Measurements from ENCODE around the gene CWC15. TPM values are rescaled to one million over a fixed set of nuclear protein-coding genes. Genes with fewer than 3 reads are reported as not detected.

The CWC15 gene
- polyA plus RNA-seq, 1 donor (not counting 4 experiments of a cell fraction or from before 2014, with no cell fraction given): 56.3 TPM

DNA sequence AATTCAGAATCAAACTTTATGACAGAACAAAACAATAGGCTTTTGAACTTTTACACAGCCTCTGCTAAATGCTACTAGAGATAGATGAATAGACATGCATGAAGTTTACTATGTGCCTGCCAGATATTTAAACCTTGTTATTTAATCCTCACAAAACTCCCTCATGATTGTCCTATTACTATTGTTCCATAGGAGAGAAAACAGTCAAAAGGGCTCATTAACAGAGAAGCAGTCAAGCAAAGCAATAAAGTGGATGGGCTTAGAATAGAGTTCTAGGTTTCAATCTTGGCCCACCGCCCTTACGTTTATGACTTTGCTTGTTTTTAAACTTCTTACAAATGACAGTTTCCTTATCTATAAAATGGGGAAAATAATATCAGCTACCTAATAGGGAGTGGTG, 12.9 kb downstream of the CWC15 start:
- no peak for FAIRE-seq
- Histone ChIP-seq H3K4me3 (ENCODE audit: control insufficient read depth in 2 of 3, extremely low read depth in 1 of 3, insufficient read depth in 2 of 3, low read depth in 1 of 3, low read length in 3 of 3) (no peak overlapping the region), H4K20me1 (ENCODE audit: control insufficient read depth, extremely low read depth, insufficient read depth, low read length) (no peaks in the 10 kb centered on the region), H3K27ac (ENCODE audit: control insufficient read depth, insufficient read depth, low read length) (no peak overlapping the region), H3K4me2 (ENCODE audit: control insufficient read depth, extremely low read depth, insufficient read depth, low read depth, low read length) (no peak overlapping the region), H3K9ac (ENCODE audit: control insufficient read depth, extremely low read depth, insufficient read depth, low read length) (no peak overlapping the region), H3K27me3 (ENCODE audit: control insufficient read depth, extremely low read depth, insufficient read depth, low read length) (no peaks in the 10 kb centered on the region), H3K36me3 (ENCODE audit: control insufficient read depth in 2 of 2, extremely low read depth in 1 of 2, insufficient read depth in 2 of 2, low read length in 2 of 2) (peaks cover 11 to 16% of the 10 kb centered on the region in 2 experiments), H3K9me1 (ENCODE audit: control insufficient read depth, extremely low read depth, insufficient read depth, low read length) (no peaks in the 10 kb centered on the region), H3K9me3 (ENCODE audit: control insufficient read depth, low read depth, low read length) (no peaks in the 10 kb centered on the region), H3K79me2 (ENCODE audit: control insufficient read depth, insufficient read depth, low read length) (no peaks in the 10 kb centered on the region), H3K4me1 (ENCODE audit: control insufficient read depth, extremely low read depth, insufficient read depth, low read length) (peaks cover 11% of the 10 kb centered on the region), H2AFZ (ENCODE audit: control insufficient read depth, low read length) (no peak overlapping the region)
- dilution Hi-C loops (cut with MboI; ENCODE audit: extremely low pct_ligation_motif_present, low sequenced_read_pairs): no loop called here
- DNase-seq (ENCODE audit: low read depth, low spot score): no peak
- TF ChIP-seq, protein P1, sequence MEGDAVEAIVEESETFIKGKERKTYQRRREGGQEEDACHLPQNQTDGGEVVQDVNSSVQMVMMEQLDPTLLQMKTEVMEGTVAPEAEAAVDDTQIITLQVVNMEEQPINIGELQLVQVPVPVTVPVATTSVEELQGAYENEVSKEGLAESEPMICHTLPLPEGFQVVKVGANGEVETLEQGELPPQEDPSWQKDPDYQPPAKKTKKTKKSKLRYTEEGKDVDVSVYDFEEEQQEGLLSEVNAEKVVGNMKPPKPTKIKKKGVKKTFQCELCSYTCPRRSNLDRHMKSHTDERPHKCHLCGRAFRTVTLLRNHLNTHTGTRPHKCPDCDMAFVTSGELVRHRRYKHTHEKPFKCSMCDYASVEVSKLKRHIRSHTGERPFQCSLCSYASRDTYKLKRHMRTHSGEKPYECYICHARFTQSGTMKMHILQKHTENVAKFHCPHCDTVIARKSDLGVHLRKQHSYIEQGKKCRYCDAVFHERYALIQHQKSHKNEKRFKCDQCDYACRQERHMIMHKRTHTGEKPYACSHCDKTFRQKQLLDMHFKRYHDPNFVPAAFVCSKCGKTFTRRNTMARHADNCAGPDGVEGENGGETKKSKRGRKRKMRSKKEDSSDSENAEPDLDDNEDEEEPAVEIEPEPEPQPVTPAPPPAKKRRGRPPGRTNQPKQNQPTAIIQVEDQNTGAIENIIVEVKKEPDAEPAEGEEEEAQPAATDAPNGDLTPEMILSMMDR (optimal IDR thresholded peaks at IDR 0.05 in 1 of 3, IDR thresholded peaks at IDR 0.05 in 1 of 3, conservative IDR thresholded peaks at IDR 0.05 in 1 of 3; ENCODE audit: extremely low read depth in 1 of 3, insufficient read depth in 2 of 3, low read length in 3 of 3): no peak
- no peak for TF ChIP-seq EZH2 (IDR thresholded peaks at IDR 0.05; ENCODE audit: low read length)

DNA sequence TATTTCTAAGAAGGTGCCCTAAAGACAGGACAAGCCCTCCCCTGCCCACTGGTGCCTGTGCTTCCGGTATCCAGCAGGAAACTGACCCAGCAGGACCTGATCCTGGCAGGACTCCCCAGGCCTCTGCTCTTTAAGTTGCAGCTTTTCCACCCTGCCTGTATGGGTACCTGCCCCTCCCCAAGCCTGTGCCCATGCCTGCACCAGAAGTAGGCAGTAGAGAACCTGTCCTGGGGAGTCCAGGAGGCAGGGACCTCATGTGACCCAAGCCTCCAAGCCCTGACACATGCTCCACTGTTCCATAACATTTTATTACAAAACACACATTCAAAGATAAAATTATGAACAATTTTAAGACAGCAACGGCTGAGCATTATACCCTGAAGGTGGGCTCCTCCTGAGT, 14.2 kb downstream of the CWC15 start:
- H3K9me1 ChIP-seq (ENCODE audit: control insufficient read depth, extremely low read depth, insufficient read depth, low read length): no peaks in the 10 kb centered on the region
- dilution Hi-C loops (cut with MboI; ENCODE audit: extremely low pct_ligation_motif_present, low sequenced_read_pairs): no loop called here

More for the DNA sequence above, 14.2 kb downstream of the CWC15 start:
- H3K79me2 ChIP-seq (ENCODE audit: control insufficient read depth, insufficient read depth, low read length): no peaks in the 10 kb centered on the region
- DNase-seq (ENCODE audit: low read depth, low spot score) (no peak), FAIRE-seq (no peak)
- no peaks in the 10 kb centered on the region for H4K20me1 ChIP-seq (ENCODE audit: control insufficient read depth, extremely low read depth, insufficient read depth, low read length)
- H3K4me2 ChIP-seq (ENCODE audit: control insufficient read depth, extremely low read depth, insufficient read depth, low read depth, low read length): no peak overlapping the region
- H3K27ac ChIP-seq (ENCODE audit: control insufficient read depth, insufficient read depth, low read length): no peak overlapping the region
- peaks cover 11% of the 10 kb centered on the region for H3K4me1 ChIP-seq (ENCODE audit: control insufficient read depth, extremely low read depth, insufficient read depth, low read length)
- H3K27me3 ChIP-seq (ENCODE audit: control insufficient read depth, extremely low read depth, insufficient read depth, low read length): no peaks in the 10 kb centered on the region
- peaks cover 2 to 10% of the 10 kb centered on the region in 2 experiments for H3K36me3 ChIP-seq (ENCODE audit: control insufficient read depth in 2 of 2, extremely low read depth in 1 of 2, insufficient read depth in 2 of 2, low read length in 2 of 2)
- no peaks in the 10 kb centered on the region for H3K9me3 ChIP-seq (ENCODE audit: control insufficient read depth, low read depth, low read length)
- no peak overlapping the region for H3K9ac ChIP-seq (ENCODE audit: control insufficient read depth, extremely low read depth, insufficient read depth, low read length)
- no peak for TF ChIP-seq EZH2 (IDR thresholded peaks at IDR 0.05; ENCODE audit: low read length)
- TF ChIP-seq, protein P1 (optimal IDR thresholded peaks at IDR 0.05 in 1 of 3, IDR thresholded peaks at IDR 0.05 in 1 of 3, conservative IDR thresholded peaks at IDR 0.05 in 1 of 3; ENCODE audit: extremely low read depth in 1 of 3, insufficient read depth in 2 of 3, low read length in 3 of 3): no peak
- H2AFZ ChIP-seq (ENCODE audit: control insufficient read depth, low read length): no peak overlapping the region
- H3K4me3 ChIP-seq (ENCODE audit: control insufficient read depth in 2 of 3, extremely low read depth in 1 of 3, insufficient read depth in 2 of 3, low read depth in 1 of 3, low read length in 3 of 3): no peak overlapping the region
